Nephron progenitor cell (in vitro differentiated cells): ENCODE data around the gene ZFHX2.

Source experiments
- DNase-seq: peaks from one replicate; pipeline ENCODE4 v3.0.0; 2021
- H3K27ac Mint-ChIP-seq: 2 replicates; pipeline ENCODE4 v1.8.0; 2021; ENCODE audit warnings: mild to moderate bottlenecking, moderate library complexity, mixed read lengths
- H3K27me3 Mint-ChIP-seq: 2 replicates; pipeline ENCODE4 v1.8.0; 2021; ENCODE audit warnings: mild to moderate bottlenecking, low read depth, mixed read lengths; ENCODE audit not compliant: poor library complexity
- H3K36me3 Mint-ChIP-seq: 2 replicates; pipeline ENCODE4 v1.8.0; 2021; ENCODE audit warnings: low read depth, mixed read lengths
- H3K4me1 Mint-ChIP-seq: 2 replicates; pipeline ENCODE4 v1.8.0; 2021; ENCODE audit warnings: mixed read lengths
- H3K4me3 Mint-ChIP-seq: 2 replicates; pipeline ENCODE4 v1.8.0; 2021; ENCODE audit warnings: mild to moderate bottlenecking, moderate library complexity, mixed read lengths
- H3K9me3 Mint-ChIP-seq: 2 replicates; pipeline ENCODE4 v1.8.0; 2021; ENCODE audit warnings: mild to moderate bottlenecking, moderate library complexity, mixed read lengths
- TF ChIP-seq, protein P1 (sequence below): fragments of 200-600 bp; sonication (generic); IDR thresholded peaks from 2 replicates; pipeline ENCODE4 v1.5.0; 2021; ENCODE audit warnings: antibody characterized with exemption

Gene ZFHX2

DNA sequence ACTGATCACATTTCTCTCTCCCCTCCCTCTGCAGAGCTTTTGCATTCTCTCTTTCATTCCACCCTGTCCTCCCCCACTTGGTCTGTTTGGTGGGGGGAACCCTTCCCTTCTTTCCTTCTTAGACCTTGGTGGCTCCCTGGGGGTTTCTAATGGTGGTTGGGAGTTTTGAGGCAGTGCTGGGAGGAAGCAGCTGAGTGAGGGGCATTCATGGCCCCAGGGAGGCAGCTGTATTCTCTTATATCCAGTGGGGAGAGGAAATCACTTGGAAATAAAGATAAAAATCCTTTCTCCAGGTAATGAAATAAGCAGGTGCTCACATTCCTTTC lies 68.8 kb downstream of the ZFHX2 start:
- peaks cover 3% of the 10 kb centered on the region for H3K27me3 Mint-ChIP-seq
- H3K9me3 Mint-ChIP-seq, result no peaks in the 10 kb centered on the region
- peaks cover 13% of the 10 kb centered on the region for H3K36me3 Mint-ChIP-seq
- H3K27ac Mint-ChIP-seq, result peak overlapping the region; percentile 23
- peaks cover 39% of the 10 kb centered on the region for H3K4me1 Mint-ChIP-seq
- TF ChIP-seq, protein P1, sequence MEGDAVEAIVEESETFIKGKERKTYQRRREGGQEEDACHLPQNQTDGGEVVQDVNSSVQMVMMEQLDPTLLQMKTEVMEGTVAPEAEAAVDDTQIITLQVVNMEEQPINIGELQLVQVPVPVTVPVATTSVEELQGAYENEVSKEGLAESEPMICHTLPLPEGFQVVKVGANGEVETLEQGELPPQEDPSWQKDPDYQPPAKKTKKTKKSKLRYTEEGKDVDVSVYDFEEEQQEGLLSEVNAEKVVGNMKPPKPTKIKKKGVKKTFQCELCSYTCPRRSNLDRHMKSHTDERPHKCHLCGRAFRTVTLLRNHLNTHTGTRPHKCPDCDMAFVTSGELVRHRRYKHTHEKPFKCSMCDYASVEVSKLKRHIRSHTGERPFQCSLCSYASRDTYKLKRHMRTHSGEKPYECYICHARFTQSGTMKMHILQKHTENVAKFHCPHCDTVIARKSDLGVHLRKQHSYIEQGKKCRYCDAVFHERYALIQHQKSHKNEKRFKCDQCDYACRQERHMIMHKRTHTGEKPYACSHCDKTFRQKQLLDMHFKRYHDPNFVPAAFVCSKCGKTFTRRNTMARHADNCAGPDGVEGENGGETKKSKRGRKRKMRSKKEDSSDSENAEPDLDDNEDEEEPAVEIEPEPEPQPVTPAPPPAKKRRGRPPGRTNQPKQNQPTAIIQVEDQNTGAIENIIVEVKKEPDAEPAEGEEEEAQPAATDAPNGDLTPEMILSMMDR, result no peak
- DNase-seq, result no peak
- H3K4me3 Mint-ChIP-seq, result peak overlapping the region; percentile 67

DNA sequence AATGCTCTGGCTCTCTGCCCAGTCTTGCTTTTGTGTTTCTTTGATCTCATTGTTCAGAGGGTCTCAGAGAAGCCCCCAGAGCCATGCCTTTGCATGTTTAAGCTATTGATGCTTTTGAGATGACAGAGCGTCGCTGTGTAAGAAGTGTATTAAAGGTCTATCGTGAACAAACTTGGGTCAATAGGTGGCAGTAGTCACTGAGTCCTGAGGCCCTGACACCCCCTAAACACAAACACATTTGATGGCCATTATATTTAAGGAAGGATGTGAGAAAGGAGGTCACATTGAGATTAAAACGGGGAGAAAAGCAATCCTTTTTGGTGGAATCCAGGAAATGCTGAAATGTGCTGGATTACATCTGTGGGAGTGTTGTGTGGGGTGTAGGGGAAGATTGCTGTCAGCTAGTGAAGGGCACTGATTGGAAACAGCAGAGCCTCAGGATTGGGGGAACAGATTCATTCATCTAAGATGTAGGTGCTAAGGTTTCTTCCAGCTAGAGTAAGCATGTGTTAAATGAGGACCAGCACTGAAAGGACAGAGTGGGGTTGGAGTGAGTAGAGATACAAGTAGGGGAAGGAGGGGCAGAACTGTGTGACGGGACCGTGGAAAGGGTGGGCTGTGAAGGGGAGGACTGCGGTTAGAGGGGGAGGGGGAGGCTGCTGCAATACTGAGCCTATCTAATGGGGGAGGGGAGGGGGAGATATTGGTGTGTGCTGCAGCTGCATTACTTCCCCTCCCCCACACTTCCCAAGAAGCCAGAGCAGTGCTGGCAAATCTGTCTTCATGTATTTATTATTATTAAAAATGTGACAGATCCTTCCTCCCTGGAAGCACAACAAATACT lies 69.4 kb downstream of the ZFHX2 start:
- peaks cover 13% of the 10 kb centered on the region for H3K36me3 Mint-ChIP-seq

DNA sequence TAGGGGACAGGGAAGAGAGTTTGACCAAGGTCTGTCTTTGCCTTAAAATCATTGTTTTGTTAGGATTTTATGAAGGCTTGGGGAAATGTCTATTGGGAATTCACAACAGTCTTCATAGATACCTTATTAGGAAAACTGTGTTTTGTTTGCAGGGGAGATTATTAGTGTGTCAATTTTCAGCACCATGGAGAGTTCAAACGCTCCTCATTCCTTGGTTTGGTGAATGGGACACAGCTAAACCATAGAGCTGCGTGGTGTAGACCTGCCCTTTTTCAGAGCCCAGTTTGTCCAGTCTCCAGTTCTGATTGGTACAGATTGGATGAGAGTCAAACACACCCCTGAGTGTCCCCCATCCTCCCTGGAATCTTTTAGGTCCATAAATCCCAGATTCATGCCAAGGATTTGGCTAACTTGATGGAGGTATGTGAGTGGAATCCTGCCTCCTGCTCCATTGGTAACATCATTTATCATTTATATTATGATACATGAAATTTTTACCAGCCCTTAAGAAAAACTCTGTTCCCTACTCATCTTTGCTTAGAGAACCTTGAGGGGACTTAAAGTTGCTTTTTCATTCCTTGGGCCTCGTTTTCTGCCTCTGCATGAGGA lies 70.1 kb downstream of the ZFHX2 start:
- peaks cover 39% of the 10 kb centered on the region for H3K4me1 Mint-ChIP-seq

More for the DNA sequence above, 69.4 kb downstream of the ZFHX2 start:
- peak overlapping the region; percentile 17 for H3K4me3 Mint-ChIP-seq
- TF ChIP-seq, protein P1, result no peak
- DNase-seq, result no peak
- H3K9me3 Mint-ChIP-seq, result no peaks in the 10 kb centered on the region
- peaks cover 3% of the 10 kb centered on the region for H3K27me3 Mint-ChIP-seq
- peaks cover 39% of the 10 kb centered on the region for H3K4me1 Mint-ChIP-seq
- no peak overlapping the region for H3K27ac Mint-ChIP-seq

DNA sequence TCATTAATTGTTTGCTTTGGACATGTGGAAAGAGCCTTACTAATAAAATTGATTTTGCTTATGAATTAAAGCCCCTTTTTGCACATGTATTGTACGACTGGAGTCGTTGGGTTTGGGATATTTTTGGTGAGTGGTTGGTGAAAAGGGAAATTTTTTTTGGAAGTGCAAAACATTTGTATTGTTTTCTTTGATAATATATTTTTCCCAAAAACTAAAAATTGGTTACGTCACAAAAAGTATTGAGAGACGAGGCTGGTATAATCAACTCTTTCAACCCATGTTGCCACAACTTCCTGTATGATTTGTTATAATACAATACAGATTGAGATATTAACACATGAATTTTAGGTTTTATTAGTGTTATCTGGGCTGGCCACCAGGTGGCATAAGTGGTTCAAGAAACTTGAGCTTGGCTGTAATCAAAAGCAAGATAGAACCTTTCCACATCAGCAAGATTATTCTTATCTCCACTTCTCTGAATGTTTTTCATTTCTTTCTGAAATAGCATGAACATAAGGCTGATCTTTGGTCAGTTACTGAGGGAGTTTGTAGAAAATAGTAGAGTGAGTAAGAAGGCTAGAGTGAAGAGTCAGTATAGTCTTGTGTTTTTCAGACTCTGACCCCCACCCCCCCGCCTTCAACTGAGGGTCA lies 73.3 kb downstream of the ZFHX2 start:
- Mint-ChIP-seq H3K4me3 (no peak overlapping the region), H3K9me3 (no peaks in the 10 kb centered on the region), H3K36me3 (peaks cover 43% of the 10 kb centered on the region), H3K27me3 (peaks cover 3% of the 10 kb centered on the region), H3K27ac (no peak overlapping the region), H3K4me1 (peaks cover 21% of the 10 kb centered on the region)
- peak; percentile 63 for DNase-seq
- TF ChIP-seq, protein P1, result peak; percentile 76

More for the DNA sequence above, 70.1 kb downstream of the ZFHX2 start:
- peaks cover 18% of the 10 kb centered on the region for H3K36me3 Mint-ChIP-seq
- DNase-seq, result peak; percentile 52
- no peak overlapping the region for H3K4me3 Mint-ChIP-seq
- TF ChIP-seq, protein P1, result no peak
- H3K27ac Mint-ChIP-seq, result no peak overlapping the region
- peaks cover 3% of the 10 kb centered on the region for H3K27me3 Mint-ChIP-seq
- H3K9me3 Mint-ChIP-seq, result no peaks in the 10 kb centered on the region

DNA sequence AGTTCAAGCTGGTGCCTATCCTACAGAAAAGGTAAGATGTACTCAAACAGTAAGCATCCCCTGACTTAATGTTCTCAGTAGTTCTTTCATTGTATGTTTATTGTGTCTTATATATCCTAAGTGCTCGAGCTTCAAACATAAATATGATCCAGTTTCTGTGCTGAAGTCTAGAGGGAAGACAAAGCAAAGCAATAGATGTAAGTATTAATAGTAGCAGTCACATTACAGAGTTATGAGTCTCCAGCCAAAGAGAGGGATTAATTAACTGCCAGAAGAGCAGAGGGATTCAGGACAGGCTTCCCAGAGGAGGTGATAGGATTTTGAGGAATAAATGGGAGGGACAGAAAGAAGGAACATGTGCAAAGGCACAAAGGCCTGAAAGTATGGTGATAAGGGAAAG lies 80.6 kb downstream of the ZFHX2 start:
- H3K4me3 Mint-ChIP-seq, result no peak overlapping the region
- H3K9me3 Mint-ChIP-seq, result no peaks in the 10 kb centered on the region
- H3K36me3 Mint-ChIP-seq, result peaks cover 33% of the 10 kb centered on the region
- no peak for DNase-seq
- H3K4me1 Mint-ChIP-seq, result no peaks in the 10 kb centered on the region
- peaks cover 7% of the 10 kb centered on the region for H3K27me3 Mint-ChIP-seq
- TF ChIP-seq, protein P1, result no peak
- no peak overlapping the region for H3K27ac Mint-ChIP-seq
